Fibroblast of the aortic adventitia (primary cell): ENCODE results near the gene GALNS. TPM values are rescaled to one million over a fixed set of nuclear protein-coding genes. Genes with fewer than 3 reads are reported as not detected.

ENCODE experiments used
- DNase-seq: peaks from one replicate; pipeline ENCODE4 v3.0.0-alpha.2; 2010; ENCODE audit warnings: low read depth
- H3K4me3 ChIP-seq: 2 replicates; pipeline ENCODE4 v1.5.1; 2011; ENCODE audit warnings: low read depth, mild to moderate bottlenecking, control low read depth, low read length, moderate library complexity
- total RNA-seq: library from RNA; depleted of rRNA; stranded (reverse); fragments of >200 nt; gene quantifications from 2 replicates; pipeline ENCODE4 v1.2.3, GENCODE V29; 2012; ENCODE audit warnings: low replicate concordance
- TF ChIP-seq, protein P1 (sequence below): IDR thresholded peaks from 2 replicates; pipeline ENCODE4 v1.5.1; 2011; ENCODE audit warnings: mild to moderate bottlenecking, low read length, control low read depth, inconsistent platforms; ENCODE audit not compliant: insufficient read depth

The GALNS gene
- total RNA-seq, 1 donor, result 22.5 TPM

DNA sequence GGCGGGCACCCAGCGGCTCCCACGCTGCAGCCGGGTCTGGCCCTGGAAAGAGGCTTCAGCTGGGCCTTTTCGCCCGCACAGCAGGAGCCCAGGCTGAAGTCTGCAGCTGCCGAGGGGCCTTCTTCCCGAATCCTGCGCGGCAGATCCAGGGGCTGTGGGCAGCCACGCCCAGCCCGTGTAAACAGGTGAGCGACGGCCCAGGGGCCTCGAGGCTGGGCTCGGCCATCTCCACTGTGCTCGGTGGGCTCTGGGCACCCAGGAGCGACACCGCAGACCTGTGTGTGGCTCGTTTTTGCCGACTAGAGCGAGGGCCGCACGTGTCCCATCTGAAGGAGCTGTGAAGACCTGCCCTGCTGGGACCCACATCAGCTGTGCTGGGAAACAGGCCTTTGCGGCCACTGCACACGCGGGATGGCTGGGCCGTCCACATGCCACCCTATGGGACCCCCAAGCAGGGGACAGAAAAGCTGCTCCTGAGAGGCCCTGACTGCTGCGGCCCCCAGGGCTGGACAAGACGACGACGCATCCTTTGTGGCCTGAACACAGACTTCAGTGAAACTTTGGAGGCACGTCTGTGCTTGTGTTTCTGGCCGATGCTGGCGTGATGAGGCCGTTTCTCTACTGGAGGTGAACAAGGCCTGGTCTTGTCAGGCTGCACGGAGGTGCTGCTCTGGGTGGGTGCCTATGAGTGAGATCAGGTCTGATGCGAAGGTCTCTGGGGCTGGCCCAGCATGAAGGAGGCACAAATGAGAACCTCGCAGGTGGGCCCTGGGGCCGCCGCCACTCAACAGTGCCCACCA, 39.8 kb downstream of the GALNS start:
- TF ChIP-seq, protein P1, sequence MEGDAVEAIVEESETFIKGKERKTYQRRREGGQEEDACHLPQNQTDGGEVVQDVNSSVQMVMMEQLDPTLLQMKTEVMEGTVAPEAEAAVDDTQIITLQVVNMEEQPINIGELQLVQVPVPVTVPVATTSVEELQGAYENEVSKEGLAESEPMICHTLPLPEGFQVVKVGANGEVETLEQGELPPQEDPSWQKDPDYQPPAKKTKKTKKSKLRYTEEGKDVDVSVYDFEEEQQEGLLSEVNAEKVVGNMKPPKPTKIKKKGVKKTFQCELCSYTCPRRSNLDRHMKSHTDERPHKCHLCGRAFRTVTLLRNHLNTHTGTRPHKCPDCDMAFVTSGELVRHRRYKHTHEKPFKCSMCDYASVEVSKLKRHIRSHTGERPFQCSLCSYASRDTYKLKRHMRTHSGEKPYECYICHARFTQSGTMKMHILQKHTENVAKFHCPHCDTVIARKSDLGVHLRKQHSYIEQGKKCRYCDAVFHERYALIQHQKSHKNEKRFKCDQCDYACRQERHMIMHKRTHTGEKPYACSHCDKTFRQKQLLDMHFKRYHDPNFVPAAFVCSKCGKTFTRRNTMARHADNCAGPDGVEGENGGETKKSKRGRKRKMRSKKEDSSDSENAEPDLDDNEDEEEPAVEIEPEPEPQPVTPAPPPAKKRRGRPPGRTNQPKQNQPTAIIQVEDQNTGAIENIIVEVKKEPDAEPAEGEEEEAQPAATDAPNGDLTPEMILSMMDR, result no peak
- no peak for DNase-seq

DNA sequence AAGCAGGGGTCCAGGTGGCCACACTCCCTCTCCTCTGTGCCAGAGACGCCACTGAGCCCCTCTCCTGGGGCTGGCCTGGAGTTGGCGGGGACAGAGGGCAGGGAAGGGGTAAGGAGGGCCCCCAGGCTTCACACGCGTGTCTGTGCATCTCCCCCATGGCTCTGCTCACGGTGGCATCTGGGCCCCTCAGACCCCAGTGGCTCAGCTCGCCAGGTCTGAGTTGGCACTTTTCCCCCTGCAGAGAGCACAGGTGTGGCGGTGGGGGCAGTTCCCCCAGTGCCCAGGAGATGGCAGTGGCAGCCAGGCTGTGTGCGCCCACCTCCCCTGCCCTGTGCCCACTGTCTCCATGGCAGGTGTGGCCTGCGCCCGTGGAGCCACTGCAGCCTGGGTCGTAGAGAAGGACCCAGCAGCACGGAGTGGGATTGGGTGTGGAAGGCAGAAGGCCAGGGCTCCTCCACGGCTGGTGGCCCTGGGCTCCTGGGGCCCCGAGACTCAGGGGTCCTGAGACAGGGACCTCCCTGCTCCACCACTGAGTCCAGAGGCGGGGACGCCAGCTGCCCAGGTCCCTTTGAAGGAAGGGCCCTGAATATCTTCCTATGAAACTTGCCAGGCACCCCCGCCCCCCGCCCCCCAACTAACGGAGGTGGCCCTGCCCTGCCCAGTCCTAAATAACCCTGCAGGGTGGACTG, 40.7 kb downstream of the GALNS start:
- no peak for DNase-seq
- no peak overlapping the region for H3K4me3 ChIP-seq
- TF ChIP-seq, protein P1, result peak; percentile 74

More for the DNA sequence above, 39.8 kb downstream of the GALNS start:
- H3K4me3 ChIP-seq, result no peak overlapping the region

DNA sequence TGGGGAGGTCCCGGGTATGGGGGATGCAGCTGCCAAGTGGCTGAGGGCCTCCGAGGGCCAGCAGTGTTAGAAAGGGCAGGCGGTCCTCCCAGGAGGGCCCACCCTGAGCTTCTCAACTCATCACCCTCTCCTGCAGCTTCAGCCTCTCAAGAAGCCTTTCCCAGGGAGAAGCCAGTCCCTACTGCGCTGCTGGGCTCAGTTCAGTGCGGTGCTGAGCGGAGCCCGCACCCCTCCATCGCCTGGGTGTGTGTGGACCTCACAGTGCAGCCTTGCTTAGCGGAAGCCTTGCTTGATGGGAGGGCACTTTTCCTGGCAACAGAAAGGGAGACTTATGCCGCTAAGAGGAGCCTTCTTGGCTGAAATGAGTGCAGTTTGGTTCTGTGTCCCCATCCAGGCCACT, 41.5 kb downstream of the GALNS start:
- TF ChIP-seq, protein P1, result no peak
- no peak for DNase-seq
- no peak overlapping the region for H3K4me3 ChIP-seq

- TF ChIP-seq, protein P1, result no peak
- H3K4me3 ChIP-seq, result no peak overlapping the region
- no peak for DNase-seq
Measured at GRCh38 chr16:88814144-88814502, 42.6 kb downstream of the GALNS start.

DNA sequence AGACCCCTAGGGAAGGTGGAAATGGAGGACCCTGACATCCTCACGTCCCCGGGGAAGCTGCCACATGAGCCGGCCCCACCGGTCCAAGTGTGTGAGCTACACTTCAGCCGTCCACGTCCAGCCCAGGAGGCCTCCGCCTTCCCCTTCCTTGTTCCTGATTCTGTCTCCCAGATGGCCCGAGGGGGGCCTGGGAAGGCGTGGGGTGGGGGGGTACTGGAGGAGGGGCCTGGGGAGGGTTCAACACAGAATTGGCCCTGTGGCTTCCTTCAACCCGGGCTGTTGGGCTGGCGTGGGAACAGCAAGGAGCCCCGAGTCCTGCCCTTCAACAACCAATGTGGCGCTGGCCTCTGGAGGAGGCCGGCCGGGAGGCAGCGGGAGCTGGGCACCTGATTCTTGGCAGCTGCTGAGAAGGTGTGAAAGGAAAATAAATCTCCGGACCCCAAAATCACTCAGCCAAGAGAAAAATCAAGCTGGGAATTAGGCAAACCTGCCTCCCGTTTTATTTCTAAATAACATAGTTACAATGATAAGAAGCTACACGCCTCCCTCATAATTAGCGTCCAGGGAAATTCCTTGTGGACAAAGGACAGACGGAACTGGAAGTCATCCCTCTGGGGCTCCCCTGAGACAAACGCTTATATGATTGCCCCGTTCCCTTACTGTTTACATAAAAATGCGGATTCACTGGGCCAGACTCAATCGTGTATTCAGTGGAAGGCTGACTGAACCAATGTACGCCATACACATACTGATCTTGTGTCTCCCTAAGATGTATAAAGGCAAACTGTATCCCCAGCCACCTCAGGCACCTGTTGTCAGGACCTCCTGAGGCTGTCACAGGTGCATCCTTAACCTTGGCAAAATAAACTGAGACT, 43.2 kb downstream of the GALNS start:
- H3K4me3 ChIP-seq, result no peak overlapping the region
- TF ChIP-seq, protein P1, result no peak

GRCh38 chr16:88812513-88813268, 44.1 kb downstream of the GALNS start:
- DNase-seq, result peak; percentile 58
- TF ChIP-seq, protein P1, result no peak
- peak overlapping the region; percentile 84 for H3K4me3 ChIP-seq

More for the DNA sequence above, 43.2 kb downstream of the GALNS start:
- no peak for DNase-seq
